Measurements from ENCODE around the gene RNASET2.

DNA sequence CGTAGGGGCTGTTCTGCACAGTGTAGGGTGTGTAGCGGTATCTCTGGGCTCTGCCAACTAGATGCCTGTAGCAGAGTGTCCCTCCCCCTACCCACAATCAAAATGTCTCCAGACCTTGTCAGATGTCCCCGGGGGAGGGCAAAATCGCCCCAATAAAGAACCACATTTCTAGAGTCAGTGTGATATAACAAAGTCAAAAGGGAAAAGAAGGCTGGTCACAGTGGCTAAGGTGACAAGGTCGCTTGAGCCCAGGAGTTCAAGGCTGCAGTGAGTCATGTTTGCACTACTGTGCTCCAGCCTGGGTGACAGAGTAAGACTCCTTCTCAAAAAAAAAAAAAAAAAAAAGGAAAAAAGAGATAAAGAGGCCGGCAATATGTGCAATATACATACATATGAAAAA is 31.1 kb upstream of the RNASET2 start:
- TF ChIP-seq, protein P1, sequence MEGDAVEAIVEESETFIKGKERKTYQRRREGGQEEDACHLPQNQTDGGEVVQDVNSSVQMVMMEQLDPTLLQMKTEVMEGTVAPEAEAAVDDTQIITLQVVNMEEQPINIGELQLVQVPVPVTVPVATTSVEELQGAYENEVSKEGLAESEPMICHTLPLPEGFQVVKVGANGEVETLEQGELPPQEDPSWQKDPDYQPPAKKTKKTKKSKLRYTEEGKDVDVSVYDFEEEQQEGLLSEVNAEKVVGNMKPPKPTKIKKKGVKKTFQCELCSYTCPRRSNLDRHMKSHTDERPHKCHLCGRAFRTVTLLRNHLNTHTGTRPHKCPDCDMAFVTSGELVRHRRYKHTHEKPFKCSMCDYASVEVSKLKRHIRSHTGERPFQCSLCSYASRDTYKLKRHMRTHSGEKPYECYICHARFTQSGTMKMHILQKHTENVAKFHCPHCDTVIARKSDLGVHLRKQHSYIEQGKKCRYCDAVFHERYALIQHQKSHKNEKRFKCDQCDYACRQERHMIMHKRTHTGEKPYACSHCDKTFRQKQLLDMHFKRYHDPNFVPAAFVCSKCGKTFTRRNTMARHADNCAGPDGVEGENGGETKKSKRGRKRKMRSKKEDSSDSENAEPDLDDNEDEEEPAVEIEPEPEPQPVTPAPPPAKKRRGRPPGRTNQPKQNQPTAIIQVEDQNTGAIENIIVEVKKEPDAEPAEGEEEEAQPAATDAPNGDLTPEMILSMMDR (IDR thresholded peaks at IDR 0.05), result no peak
- no peak for TF ChIP-seq POLR2A (IDR thresholded peaks at IDR 0.05)
